ENCODE results near the gene ITPRIP. TPM values are rescaled to one million over a fixed set of nuclear protein-coding genes. Genes with fewer than 3 reads are reported as not detected.

Gene ITPRIP
- total and polyA plus RNA-seq, 2 donors (not counting 1 experiment from before 2014, with no cell fraction given), result 6.8 to 18.8 TPM

DNA sequence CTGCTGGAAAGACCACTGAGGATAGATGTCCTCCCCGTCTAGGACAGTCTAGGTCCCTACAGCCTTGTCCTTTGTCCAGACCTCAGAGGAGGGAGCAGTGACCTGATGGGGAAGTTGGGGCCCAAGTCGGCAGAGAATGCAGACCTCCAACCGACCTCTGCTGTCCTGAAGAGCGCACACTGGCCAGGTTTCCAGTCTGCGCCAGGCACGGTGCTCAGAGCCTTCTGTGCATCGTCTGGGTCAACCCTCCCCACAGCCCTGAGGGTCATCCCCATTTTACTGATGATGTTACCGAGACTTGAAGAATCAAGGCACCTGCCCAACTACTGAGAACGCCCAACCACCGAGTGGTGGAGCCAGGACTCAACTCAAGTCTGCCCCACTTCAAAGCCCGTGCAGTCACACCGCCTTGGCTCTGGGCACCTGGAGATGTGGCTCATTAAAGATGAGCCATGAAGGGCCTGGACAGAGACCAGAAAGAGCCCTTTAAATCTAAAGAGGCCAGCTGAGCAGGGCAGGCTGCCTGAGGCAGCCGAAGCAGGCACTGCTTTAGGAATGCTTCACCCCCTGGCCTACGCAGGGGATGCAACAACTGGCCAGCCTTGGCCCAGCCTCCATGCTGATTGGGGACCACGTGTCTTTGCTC is 4.4 kb downstream of the ITPRIP start:
- Histone ChIP-seq H3K27me3 (ENCODE audit: control insufficient read depth, insufficient read depth, low read length) (no peaks in the 10 kb centered on the region), H3K27ac (ENCODE audit: insufficient read depth, low read length) (peak overlapping the region; percentile 47), H3K36me3 (ENCODE audit: control insufficient read depth, insufficient read depth, low read length) (peaks cover 1% of the 10 kb centered on the region), H3K4me2 (ENCODE audit: extremely low read depth, insufficient read depth, low read length) (no peak overlapping the region), H3K4me1 (ENCODE audit: control insufficient read depth, extremely low read depth, insufficient read depth, low read length) (peaks cover 51% of the 10 kb centered on the region), H2AFZ (ENCODE audit: low read length) (no peak overlapping the region), H3K79me2 (ENCODE audit: control insufficient read depth, insufficient read depth, low read length) (peaks cover 75% of the 10 kb centered on the region), H3K4me3 (replicated peaks in 1 of 4; ENCODE audit: control extremely low read depth in 1 of 4, insufficient read depth in 1 of 4, low read depth in 3 of 4, low read length in 4 of 4) (no peak overlapping the region), H4K20me1 (ENCODE audit: control insufficient read depth, extremely low read depth, insufficient read depth, low read length) (no peaks in the 10 kb centered on the region), H3K9me3 (ENCODE audit: control insufficient read depth, insufficient read depth, low read depth, low read length) (no peaks in the 10 kb centered on the region), H3K9ac (ENCODE audit: insufficient read depth, low read length) (no peak overlapping the region)
- TF ChIP-seq CTCF (conservative IDR thresholded peaks at IDR 0.05 in 1 of 2, IDR thresholded peaks at IDR 0.05 in 1 of 2; ENCODE audit: low read depth in 1 of 2, low read length in 2 of 2), result no peak
- no peak for TF ChIP-seq EZH2 (IDR thresholded peaks at IDR 0.05; ENCODE audit: low read length, missing control alignments)
- peak in 1 of 2 donors; percentile 8 for DNase-seq (ENCODE audit: low read depth in 2 of 2)

DNA sequence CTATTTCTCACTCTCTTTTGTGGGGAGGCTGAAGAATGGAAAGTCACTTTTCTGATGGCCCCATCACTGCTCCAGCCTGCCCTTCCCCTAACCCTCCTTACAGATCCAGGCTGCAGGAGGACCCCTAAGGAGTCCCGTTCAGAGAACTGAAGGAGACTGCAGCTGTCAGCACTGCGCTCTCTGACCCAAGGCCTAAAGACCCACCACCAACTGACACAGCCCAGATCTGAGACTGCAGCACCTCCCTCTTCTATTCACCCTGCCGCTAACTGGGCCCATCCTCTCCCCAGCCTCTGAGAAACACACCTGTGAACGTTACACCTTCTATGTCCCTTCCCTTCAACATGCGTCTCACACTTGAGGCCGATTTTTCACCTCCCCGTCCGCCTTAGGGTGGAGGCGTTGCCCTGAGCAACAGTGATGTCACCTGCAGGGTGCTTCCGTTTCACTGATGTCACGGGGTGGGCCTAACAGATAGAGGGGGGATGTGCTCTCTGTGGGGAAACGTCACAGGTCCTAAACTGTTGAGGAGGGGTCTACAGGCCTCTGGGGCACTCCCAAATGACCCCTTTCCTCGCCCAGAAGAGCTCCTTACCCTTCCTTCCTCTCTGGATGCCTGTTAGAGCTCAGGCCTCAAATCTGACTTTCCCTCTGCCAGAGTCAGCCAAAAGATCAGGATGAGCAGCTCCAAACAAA is 5.1 kb downstream of the ITPRIP start:
- TF ChIP-seq CTCF (conservative IDR thresholded peaks at IDR 0.05 in 1 of 2, IDR thresholded peaks at IDR 0.05 in 1 of 2; ENCODE audit: low read depth in 1 of 2, low read length in 2 of 2), result no peak
- no peak for TF ChIP-seq EZH2 (IDR thresholded peaks at IDR 0.05; ENCODE audit: low read length, missing control alignments)
- Histone ChIP-seq H3K4me2 (ENCODE audit: extremely low read depth, insufficient read depth, low read length) (no peak overlapping the region), H4K20me1 (ENCODE audit: control insufficient read depth, extremely low read depth, insufficient read depth, low read length) (no peaks in the 10 kb centered on the region), H3K27me3 (ENCODE audit: control insufficient read depth, insufficient read depth, low read length) (no peaks in the 10 kb centered on the region), H3K79me2 (ENCODE audit: control insufficient read depth, insufficient read depth, low read length) (peaks cover 82% of the 10 kb centered on the region), H2AFZ (ENCODE audit: low read length) (no peak overlapping the region), H3K27ac (ENCODE audit: insufficient read depth, low read length) (peak overlapping the region; percentile 47), H3K9ac (ENCODE audit: insufficient read depth, low read length) (no peak overlapping the region), H3K4me3 (replicated peaks in 1 of 4; ENCODE audit: control extremely low read depth in 1 of 4, insufficient read depth in 1 of 4, low read depth in 3 of 4, low read length in 4 of 4) (peak overlapping the region in 1 of 4 experiments; percentile 1), H3K9me3 (ENCODE audit: control insufficient read depth, insufficient read depth, low read depth, low read length) (no peaks in the 10 kb centered on the region), H3K36me3 (ENCODE audit: control insufficient read depth, insufficient read depth, low read length) (peaks cover 1% of the 10 kb centered on the region), H3K4me1 (ENCODE audit: control insufficient read depth, extremely low read depth, insufficient read depth, low read length) (peaks cover 57% of the 10 kb centered on the region)
- DNase-seq (ENCODE audit: low read depth in 2 of 2), result peak in 1 of 2 donors; percentile 27

DNA sequence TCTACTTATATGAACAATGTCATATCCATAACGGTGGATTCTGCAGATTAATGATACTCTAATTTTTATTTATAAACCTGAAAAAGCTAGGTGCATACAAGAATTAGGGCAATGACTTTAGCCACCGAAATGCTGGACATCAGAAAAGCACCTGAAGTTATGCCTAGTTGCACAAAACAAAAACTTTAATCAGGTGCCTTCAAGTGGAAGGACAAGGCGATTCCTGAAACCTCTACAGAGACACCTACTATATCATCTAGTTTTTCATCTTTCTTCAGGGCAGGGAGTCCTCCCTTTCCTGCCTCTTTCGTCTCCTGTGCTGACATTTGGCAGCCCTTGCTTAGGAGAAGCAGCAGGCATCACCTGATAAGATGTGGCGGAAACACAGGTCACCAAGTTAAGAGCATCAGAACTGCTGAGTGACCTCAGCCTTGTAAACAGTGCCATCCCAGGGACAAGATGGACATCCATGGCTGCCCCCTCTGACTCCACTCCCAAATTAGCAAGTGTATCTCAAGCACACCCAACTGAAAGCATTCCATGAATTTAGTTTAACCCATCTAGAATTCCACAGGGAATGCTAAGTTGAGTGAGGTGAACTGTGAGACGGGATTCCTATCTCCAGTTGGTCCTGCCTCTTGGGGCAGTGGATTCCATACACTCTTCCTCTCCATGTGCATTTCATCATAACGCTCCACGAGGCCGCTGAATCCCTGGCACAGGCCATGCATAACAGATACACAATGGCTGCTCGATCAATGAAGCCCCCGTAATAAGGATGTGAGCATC is 5.8 kb downstream of the ITPRIP start:
- peak overlapping the region; percentile 47 for H3K27ac ChIP-seq (ENCODE audit: insufficient read depth, low read length)

More for the DNA sequence above, 5.8 kb downstream of the ITPRIP start:
- no peaks in the 10 kb centered on the region for H4K20me1 ChIP-seq (ENCODE audit: control insufficient read depth, extremely low read depth, insufficient read depth, low read length)
- H3K4me1 ChIP-seq (ENCODE audit: control insufficient read depth, extremely low read depth, insufficient read depth, low read length), result peaks cover 65% of the 10 kb centered on the region
- H3K27me3 ChIP-seq (ENCODE audit: control insufficient read depth, insufficient read depth, low read length), result no peaks in the 10 kb centered on the region
- H3K4me2 ChIP-seq (ENCODE audit: extremely low read depth, insufficient read depth, low read length), result no peak overlapping the region
- TF ChIP-seq EZH2 (IDR thresholded peaks at IDR 0.05; ENCODE audit: low read length, missing control alignments) (no peak), CTCF (conservative IDR thresholded peaks at IDR 0.05 in 1 of 2, IDR thresholded peaks at IDR 0.05 in 1 of 2; ENCODE audit: low read depth in 1 of 2, low read length in 2 of 2) (no peak)
- peaks cover 82% of the 10 kb centered on the region for H3K79me2 ChIP-seq (ENCODE audit: control insufficient read depth, insufficient read depth, low read length)
- no peaks in the 10 kb centered on the region for H3K9me3 ChIP-seq (ENCODE audit: control insufficient read depth, insufficient read depth, low read depth, low read length)
- no peak overlapping the region for H3K4me3 ChIP-seq (replicated peaks in 1 of 4; ENCODE audit: control extremely low read depth in 1 of 4, insufficient read depth in 1 of 4, low read depth in 3 of 4, low read length in 4 of 4)
- H3K36me3 ChIP-seq (ENCODE audit: control insufficient read depth, insufficient read depth, low read length), result peaks cover 1% of the 10 kb centered on the region
- no peak overlapping the region for H2AFZ ChIP-seq (ENCODE audit: low read length)
- no peak overlapping the region for H3K9ac ChIP-seq (ENCODE audit: insufficient read depth, low read length)
- peak; percentile 32 to 53 for DNase-seq (ENCODE audit: low read depth in 2 of 2)

Measured in fibroblast of lung (primary cell).